ENCODE results near the gene GDPD5. TPM values are rescaled to one million over a fixed set of nuclear protein-coding genes. Genes with fewer than 3 reads are reported as not detected.

The GDPD5 gene
- total RNA-seq, 1 donor from 2014 or later, result 4.4 TPM

GRCh38 chr11:75539459-75540334, 14.0 kb upstream of the GDPD5 start:
- Histone ChIP-seq H3K27me3 (ENCODE audit: low read depth) (no peaks in the 10 kb centered on the region), H3K4me1 (peaks cover 6% of the 10 kb centered on the region), H3K9me3 (replicated peaks) (no peaks in the 10 kb centered on the region), H3K36me3 (no peaks in the 10 kb centered on the region), H3K27ac (replicated peaks) (no peak overlapping the region), H3K4me3 (no peak overlapping the region)
- intact Hi-C loops (cut with micrococcal nuclease), result no loop called here
- TF ChIP-seq CTCF (IDR thresholded peaks at IDR 0.05; ENCODE audit: borderline replicate concordance), result no peak
- DNase-seq, result no peak

GRCh38 chr11:75538150-75538942, 12.6 kb upstream of the GDPD5 start:
- Histone ChIP-seq H3K4me1 (peaks cover 16% of the 10 kb centered on the region), H3K9me3 (replicated peaks) (no peaks in the 10 kb centered on the region), H3K36me3 (no peaks in the 10 kb centered on the region), H3K27me3 (ENCODE audit: low read depth) (no peaks in the 10 kb centered on the region), H3K4me3 (no peak overlapping the region), H3K27ac (replicated peaks) (no peak overlapping the region)
- no peak for DNase-seq
- no peak for TF ChIP-seq CTCF (IDR thresholded peaks at IDR 0.05; ENCODE audit: borderline replicate concordance)
- intact Hi-C loops (cut with micrococcal nuclease), result no loop called here

GRCh38 chr11:75537740-75538139, 12.0 kb upstream of the GDPD5 start:
- Histone ChIP-seq H3K4me3 (no peak overlapping the region), H3K4me1 (peaks cover 16% of the 10 kb centered on the region), H3K36me3 (no peaks in the 10 kb centered on the region), H3K27ac (replicated peaks) (no peak overlapping the region), H3K9me3 (replicated peaks) (no peaks in the 10 kb centered on the region), H3K27me3 (ENCODE audit: low read depth) (no peaks in the 10 kb centered on the region)
- no peak for TF ChIP-seq CTCF (IDR thresholded peaks at IDR 0.05; ENCODE audit: borderline replicate concordance)
- no peak for DNase-seq
- intact Hi-C loops (cut with micrococcal nuclease), result no loop called here

GRCh38 chr11:75536786-75537641, 11.3 kb upstream of the GDPD5 start:
- Histone ChIP-seq H3K9me3 (replicated peaks) (no peaks in the 10 kb centered on the region), H3K36me3 (no peaks in the 10 kb centered on the region), H3K4me3 (no peak overlapping the region), H3K27me3 (ENCODE audit: low read depth) (no peaks in the 10 kb centered on the region), H3K4me1 (peaks cover 16% of the 10 kb centered on the region), H3K27ac (replicated peaks) (no peak overlapping the region)
- intact Hi-C loops (cut with micrococcal nuclease), result no loop called here
- no peak for DNase-seq
- TF ChIP-seq CTCF (IDR thresholded peaks at IDR 0.05; ENCODE audit: borderline replicate concordance), result no peak

- TF ChIP-seq CTCF (IDR thresholded peaks at IDR 0.05; ENCODE audit: borderline replicate concordance), result no peak
- Histone ChIP-seq H3K27ac (replicated peaks) (no peak overlapping the region), H3K4me3 (no peak overlapping the region), H3K36me3 (no peaks in the 10 kb centered on the region), H3K27me3 (ENCODE audit: low read depth) (no peaks in the 10 kb centered on the region), H3K4me1 (peaks cover 16% of the 10 kb centered on the region), H3K9me3 (replicated peaks) (no peaks in the 10 kb centered on the region)
- intact Hi-C loops (cut with micrococcal nuclease), result no loop called here
- DNase-seq, result no peak
Observed at GRCh38 chr11:75535071-75535470, 9.3 kb upstream of the GDPD5 start.
